GM19240 (cell line): ENCODE data around the gene NKIRAS2.
A peak's percentile ranks its signal among the peaks of the same experiment; 100 is the strongest.

Experiments
- DNase-seq: peaks from one replicate; pipeline ENCODE4 v3.0.0; 2011; ENCODE audit warnings: low spot score; ENCODE audit not compliant: insufficient read length

Gene NKIRAS2

GRCh38 chr17:42019509-42020404 lies at the start of gene NKIRAS2:
Gene NKIRAS2 (plus strand): TSS chr17:42020090. CDS start chr17:42021578, 1,488 bp downstream.
- DNase-seq: peak; percentile 84

GRCh38 chr17:41970901-41971331 lies 49.0 kb upstream of the NKIRAS2 start:
- DNase-seq: no peak

GRCh38 chr17:41971721-41972523 lies 48.0 kb upstream of the NKIRAS2 start:
- DNase-seq: no peak

- no peak for DNase-seq
Measured at GRCh38 chr17:41972571-41973407, 47.1 kb upstream of the NKIRAS2 start.

GRCh38 chr17:41973408-41973811 lies 46.5 kb upstream of the NKIRAS2 start:
- DNase-seq: no peak

GRCh38 chr17:41974031-41974430 lies 45.9 kb upstream of the NKIRAS2 start:
- no peak for DNase-seq

GRCh38 chr17:41974658-41975057 lies 45.2 kb upstream of the NKIRAS2 start:
- no peak for DNase-seq

GRCh38 chr17:41975099-41976083 lies 44.5 kb upstream of the NKIRAS2 start:
- DNase-seq: no peak

GRCh38 chr17:41976142-41976768 lies 43.6 kb upstream of the NKIRAS2 start:
- peak; percentile 54 for DNase-seq

- DNase-seq: no peak
Measured at GRCh38 chr17:41977991-41978390, 41.9 kb upstream of the NKIRAS2 start.

- DNase-seq: no peak
Measured at GRCh38 chr17:41982026-41982760, 37.7 kb upstream of the NKIRAS2 start.

- DNase-seq: no peak
Measured at GRCh38 chr17:41984454-41984853, 35.4 kb upstream of the NKIRAS2 start.

GRCh38 chr17:41985919-41986318 lies 34.0 kb upstream of the NKIRAS2 start:
- no peak for DNase-seq

- DNase-seq: no peak
Measured at GRCh38 chr17:41986634-41987033, 33.3 kb upstream of the NKIRAS2 start.

GRCh38 chr17:41987642-41988041 lies 32.2 kb upstream of the NKIRAS2 start:
- DNase-seq: no peak

- DNase-seq: no peak
Measured at GRCh38 chr17:41988418-41988817, 31.5 kb upstream of the NKIRAS2 start.

GRCh38 chr17:41989702-41990419 lies 30.0 kb upstream of the NKIRAS2 start:
- no peak for DNase-seq

- no peak for DNase-seq
Measured at GRCh38 chr17:41992576-41992975, 27.3 kb upstream of the NKIRAS2 start.

- DNase-seq: no peak
Measured at GRCh38 chr17:41996855-41997164, 23.1 kb upstream of the NKIRAS2 start.
